ENCODE data around the gene CRCP.

GRCh38 chr7:66143876-66144332 lies 29.3 kb downstream of the CRCP start:
- TF ChIP-seq, protein P1, sequence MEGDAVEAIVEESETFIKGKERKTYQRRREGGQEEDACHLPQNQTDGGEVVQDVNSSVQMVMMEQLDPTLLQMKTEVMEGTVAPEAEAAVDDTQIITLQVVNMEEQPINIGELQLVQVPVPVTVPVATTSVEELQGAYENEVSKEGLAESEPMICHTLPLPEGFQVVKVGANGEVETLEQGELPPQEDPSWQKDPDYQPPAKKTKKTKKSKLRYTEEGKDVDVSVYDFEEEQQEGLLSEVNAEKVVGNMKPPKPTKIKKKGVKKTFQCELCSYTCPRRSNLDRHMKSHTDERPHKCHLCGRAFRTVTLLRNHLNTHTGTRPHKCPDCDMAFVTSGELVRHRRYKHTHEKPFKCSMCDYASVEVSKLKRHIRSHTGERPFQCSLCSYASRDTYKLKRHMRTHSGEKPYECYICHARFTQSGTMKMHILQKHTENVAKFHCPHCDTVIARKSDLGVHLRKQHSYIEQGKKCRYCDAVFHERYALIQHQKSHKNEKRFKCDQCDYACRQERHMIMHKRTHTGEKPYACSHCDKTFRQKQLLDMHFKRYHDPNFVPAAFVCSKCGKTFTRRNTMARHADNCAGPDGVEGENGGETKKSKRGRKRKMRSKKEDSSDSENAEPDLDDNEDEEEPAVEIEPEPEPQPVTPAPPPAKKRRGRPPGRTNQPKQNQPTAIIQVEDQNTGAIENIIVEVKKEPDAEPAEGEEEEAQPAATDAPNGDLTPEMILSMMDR (IDR thresholded peaks at IDR 0.05): no peak
- TF ChIP-seq POLR2A (IDR thresholded peaks at IDR 0.05): no peak
- TF ChIP-seq POLR2AphosphoS5 (IDR thresholded peaks at IDR 0.05): no peak

All from upper lobe of left lung (tissue), 4 donors.